MM.1S (cell line): Measurements from ENCODE around the gene KIAA1217.
A peak's percentile ranks its signal among the peaks of the same experiment; 100 is the strongest.

ENCODE experiments used
- DNase-seq: peaks from one replicate; pipeline ENCODE4 v3.0.0-alpha.2; 2015
- H2AFZ ChIP-seq: fragments of 300-600 bp; sonication (generic); 2 replicates; pipeline ENCODE4 v1.6.0; 2016; ENCODE audit warnings: antibody characterized with exemption, low read length
- H3F3A ChIP-seq: fragments of 300-600 bp; sonication (generic); 2 replicates; pipeline ENCODE4 v1.6.1; 2016; ENCODE audit warnings: mild to moderate bottlenecking, antibody characterized with exemption, low read length, moderate library complexity, mixed read lengths; ENCODE audit not compliant: insufficient read depth
- H3K27ac ChIP-seq: fragments of 300-600 bp; sonication (generic); 2 replicates; pipeline ENCODE4 v1.5.1; 2016; ENCODE audit warnings: mild to moderate bottlenecking, low read length
- H3K27me3 ChIP-seq: fragments of 300-600 bp; sonication (generic); replicated peaks from 2 replicates; pipeline ENCODE4 v1.6.0; 2016; ENCODE audit warnings: low read length; ENCODE audit not compliant: insufficient read depth
- H3K36me3 ChIP-seq: fragments of 300-600 bp; sonication (generic); replicated peaks from 2 replicates; pipeline ENCODE4 v1.6.1; 2016; ENCODE audit warnings: mild to moderate bottlenecking, low read length, mixed read lengths; ENCODE audit not compliant: insufficient read depth
- H3K4me1 ChIP-seq: fragments of 300-600 bp; sonication (generic); 2 replicates; pipeline ENCODE4 v1.6.1; 2016; ENCODE audit warnings: low read length, mixed read lengths
- H3K4me2 ChIP-seq: fragments of 300-600 bp; sonication (generic); 2 replicates; pipeline ENCODE4 v1.6.0; 2016; ENCODE audit warnings: low read depth, low read length
- H3K4me3 ChIP-seq: fragments of 300-600 bp; sonication (generic); 2 replicates; pipeline ENCODE4 v1.5.1; 2016; ENCODE audit warnings: low read length, mixed read lengths
- H3K79me2 ChIP-seq: fragments of 300-600 bp; sonication (generic); 2 replicates; pipeline ENCODE4 v1.6.1; 2016; ENCODE audit warnings: mixed run types, low read length, mixed read lengths
- H3K9ac ChIP-seq: fragments of 300-600 bp; sonication (generic); 2 replicates; pipeline ENCODE4 v1.6.1; 2016; ENCODE audit warnings: low read length, mixed read lengths
- H3K9me2 ChIP-seq: fragments of 300-600 bp; sonication (generic); replicated peaks from 2 replicates; pipeline ENCODE4 v1.6.1; 2016; ENCODE audit warnings: mild to moderate bottlenecking, low read length, mixed read lengths; ENCODE audit not compliant: insufficient read depth
- H3K9me3 ChIP-seq: fragments of 300-600 bp; sonication (generic); replicated peaks from 2 replicates; pipeline ENCODE4 v1.6.1; 2016; ENCODE audit warnings: mild to moderate bottlenecking, low read length, mixed read lengths; ENCODE audit not compliant: insufficient read depth
- H4K20me1 ChIP-seq: fragments of 300-600 bp; sonication (generic); 2 replicates; pipeline ENCODE4 v1.6.1; 2016; ENCODE audit warnings: mild to moderate bottlenecking, low read length, moderate library complexity, mixed read lengths; ENCODE audit not compliant: insufficient read depth
- CTCF ChIP-seq: fragments of 300-600 bp; sonication (generic); IDR thresholded peaks from 2 replicates; pipeline ENCODE4 v1.5.1; 2016; ENCODE audit warnings: antibody characterized with exemption, low read length, mixed read lengths
- EZH2 ChIP-seq: fragments of 300-600 bp; sonication (generic); optimal IDR thresholded peaks from 2 replicates; pipeline ENCODE3; 2017; ENCODE audit warnings: low read depth, mild to moderate bottlenecking, antibody characterized with exemption, low read length, mixed read lengths
- EZH2phosphoT487 ChIP-seq: fragments of 300-600 bp; sonication (generic); IDR thresholded peaks from 2 replicates; pipeline ENCODE4 v1.6.1; 2018; ENCODE audit warnings: antibody characterized with exemption, low read length

Gene KIAA1217

GRCh38 chr10:24502801-24503460, 294.0 kb downstream of the KIAA1217 start:
- no peaks in the 10 kb centered on the region for H3K9me2 ChIP-seq
- no peak overlapping the region for H3K9ac ChIP-seq
- no peak overlapping the region for H3K4me2 ChIP-seq
- no peaks in the 10 kb centered on the region for H3K9me3 ChIP-seq
- no peak overlapping the region for H3K4me3 ChIP-seq
- H3K27ac ChIP-seq: no peak overlapping the region
- no peaks in the 10 kb centered on the region for H3K79me2 ChIP-seq
- no peaks in the 10 kb centered on the region for H3F3A ChIP-seq
- no peaks in the 10 kb centered on the region for H4K20me1 ChIP-seq
- no peak for TF ChIP-seq CTCF
- no peak for TF ChIP-seq EZH2phosphoT487
- no peak for TF ChIP-seq EZH2
- 0 out of 2 replicates have a peak, but pooled peaks cover 5% of the 10 kb centered on the region for H3K4me1 ChIP-seq
- no peaks in the 10 kb centered on the region; the same call in 1 of the 2 replicates for H3K36me3 ChIP-seq
- no peak overlapping the region for H2AFZ ChIP-seq
- no peaks in the 10 kb centered on the region for H3K27me3 ChIP-seq
- no peak for DNase-seq

DNA sequence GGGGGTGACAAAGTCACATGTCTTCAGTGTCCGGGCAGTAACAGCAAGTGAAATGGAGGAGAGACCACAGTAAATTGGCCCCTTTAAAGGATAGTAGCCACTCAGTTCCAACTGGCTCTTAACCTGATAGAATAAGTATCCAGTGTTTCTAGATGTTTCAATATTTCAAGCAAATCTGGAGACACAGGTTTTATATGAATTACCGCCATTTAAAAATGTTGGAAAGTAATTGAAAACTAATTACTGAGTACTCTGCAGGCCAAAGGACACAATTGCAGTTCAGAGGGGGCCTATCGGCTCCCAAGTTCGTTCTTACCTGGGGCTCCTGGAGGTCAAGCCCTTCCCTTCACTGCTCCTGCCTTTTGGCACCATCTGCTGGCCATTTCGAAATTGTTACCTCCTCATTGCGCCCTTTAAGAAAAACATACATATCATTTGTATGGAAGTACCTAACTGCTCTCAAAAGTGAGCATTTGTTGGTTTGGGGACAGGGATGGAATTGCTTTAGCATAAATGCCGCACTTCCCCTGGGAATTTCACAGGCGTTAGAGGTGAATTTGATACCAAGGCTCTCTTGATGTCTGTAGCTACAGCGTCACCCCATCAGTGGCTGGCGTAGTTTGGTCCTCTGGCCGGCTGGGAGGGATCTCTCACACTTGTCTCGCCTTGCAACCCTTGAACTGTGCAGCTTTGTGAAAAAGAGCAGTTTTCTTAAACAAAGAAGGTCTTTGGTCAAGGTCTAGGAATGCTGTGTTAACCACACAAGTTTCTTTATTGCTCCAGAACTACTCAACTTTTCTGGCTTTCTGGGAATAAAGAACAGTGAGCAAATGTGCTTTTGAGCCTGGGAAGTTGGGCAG, 294.8 kb downstream of the KIAA1217 start:
- 0 out of 2 replicates have a peak, but pooled peaks cover 5% of the 10 kb centered on the region for H3K4me1 ChIP-seq
- peak; percentile 64 for DNase-seq
- no peak for TF ChIP-seq EZH2phosphoT487
- peak; percentile 84 for TF ChIP-seq CTCF
- no peaks in the 10 kb centered on the region for H3K9me3 ChIP-seq
- no peaks in the 10 kb centered on the region for H4K20me1 ChIP-seq
- H3K79me2 ChIP-seq: no peaks in the 10 kb centered on the region
- no peak overlapping the region for H3K4me3 ChIP-seq
- H3K27ac ChIP-seq: no peak overlapping the region
- no peak overlapping the region for H3K9ac ChIP-seq
- H3K9me2 ChIP-seq: no peaks in the 10 kb centered on the region
- H3F3A ChIP-seq: no peaks in the 10 kb centered on the region
- H3K36me3 ChIP-seq: peaks cover 2% of the 10 kb centered on the region; the same call in 1 of the 2 replicates
- H3K27me3 ChIP-seq: no peaks in the 10 kb centered on the region
- no peak overlapping the region for H2AFZ ChIP-seq
- H3K4me2 ChIP-seq: no peak overlapping the region

DNA sequence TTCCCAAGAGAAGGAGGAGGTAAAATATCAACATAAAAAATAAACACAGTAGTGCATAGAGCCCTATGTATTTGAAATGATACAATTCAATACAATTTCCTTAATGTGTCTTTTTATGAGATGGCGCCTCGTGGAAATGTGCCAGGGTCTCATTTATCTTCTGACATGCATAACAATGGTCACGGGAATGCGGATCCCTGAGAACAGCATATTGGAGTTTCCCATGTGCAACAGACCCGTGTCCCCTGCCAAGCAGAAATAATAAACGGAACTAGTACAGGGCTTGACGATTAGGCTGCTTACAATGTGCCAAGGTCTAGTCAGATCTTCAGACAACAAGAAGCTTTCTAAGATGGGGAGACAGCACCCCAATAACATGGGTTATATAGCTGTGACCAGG, 296.8 kb downstream of the KIAA1217 start:
- Histone ChIP-seq H3K4me3 (no peak overlapping the region), H3K27me3 (no peaks in the 10 kb centered on the region), H2AFZ (no peak overlapping the region), H3K4me2 (no peak overlapping the region), H3K9ac (no peak overlapping the region), H3F3A (no peaks in the 10 kb centered on the region), H3K4me1 (0 out of 2 replicates have a peak, but pooled peaks cover 5% of the 10 kb centered on the region), H3K9me2 (no peaks in the 10 kb centered on the region), H3K27ac (no peak overlapping the region), H3K79me2 (no peaks in the 10 kb centered on the region), H4K20me1 (no peaks in the 10 kb centered on the region), H3K36me3 (peaks cover 2% of the 10 kb centered on the region; the same call in 1 of the 2 replicates), H3K9me3 (no peaks in the 10 kb centered on the region)
- DNase-seq: no peak
- TF ChIP-seq EZH2phosphoT487: no peak
- no peak for TF ChIP-seq CTCF
- no peak for TF ChIP-seq EZH2
